ENCODE data around the gene DNAJC12.
A peak's percentile ranks its signal among the peaks of the same experiment; 100 is the strongest.
"Not testable (repeated sequence)": the region's sequence is repeated elsewhere in the genome, so short reads cannot be mapped to it uniquely, and the experiment has no call there.

Gene DNAJC12

DNA sequence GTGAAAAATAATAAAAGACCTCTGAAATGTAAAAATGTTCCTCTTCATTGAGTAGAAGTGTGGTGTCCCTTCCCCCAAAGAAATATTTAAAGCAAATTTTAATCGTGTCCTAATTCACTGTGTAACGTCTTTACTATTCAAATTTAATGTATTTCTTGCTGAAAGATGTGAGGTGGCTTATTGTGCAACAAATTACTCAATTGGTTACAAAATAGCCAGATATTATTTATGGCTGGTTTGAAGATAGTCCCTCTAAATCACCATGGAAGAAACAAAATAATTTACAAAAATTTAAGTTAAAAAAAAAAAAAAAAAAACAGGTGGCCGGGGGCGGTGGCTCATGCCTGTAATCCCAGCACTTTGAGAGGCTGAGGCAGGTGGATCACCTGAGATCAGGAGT lies 43.7 kb downstream of the DNAJC12 start:
- DNase-seq (ENCODE audit: low read depth in 1 of 2, low spot score in 1 of 2): no peak

GRCh38 chr10:67793313-67793712 lies 44.7 kb downstream of the DNAJC12 start:
- no peak for DNase-seq (ENCODE audit: low read depth in 1 of 2, low spot score in 1 of 2)

DNA sequence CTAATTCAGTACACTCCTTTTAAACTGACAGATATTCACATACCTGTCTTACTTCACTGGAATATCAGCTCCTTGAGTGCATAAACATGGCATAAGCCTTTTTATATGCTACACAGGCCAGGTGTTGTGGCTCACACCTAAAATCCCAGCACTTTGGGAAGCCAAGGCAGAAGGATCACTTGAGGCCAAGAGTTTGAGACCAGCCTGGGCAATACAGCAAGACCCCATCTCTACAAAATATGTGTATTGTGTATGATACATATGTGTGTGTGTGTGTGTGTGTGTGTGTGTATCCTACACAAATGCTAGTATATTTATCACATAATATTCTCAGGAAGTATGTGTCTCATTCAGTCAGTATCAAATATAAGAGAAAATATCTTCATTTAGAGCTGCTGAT lies 45.3 kb downstream of the DNAJC12 start:
- DNase-seq (ENCODE audit: low read depth in 1 of 2, low spot score in 1 of 2): no peak

GRCh38 chr10:67790534-67791408 lies 47.2 kb downstream of the DNAJC12 start:
- no peak for DNase-seq (ENCODE audit: low read depth in 1 of 2, low spot score in 1 of 2)

DNA sequence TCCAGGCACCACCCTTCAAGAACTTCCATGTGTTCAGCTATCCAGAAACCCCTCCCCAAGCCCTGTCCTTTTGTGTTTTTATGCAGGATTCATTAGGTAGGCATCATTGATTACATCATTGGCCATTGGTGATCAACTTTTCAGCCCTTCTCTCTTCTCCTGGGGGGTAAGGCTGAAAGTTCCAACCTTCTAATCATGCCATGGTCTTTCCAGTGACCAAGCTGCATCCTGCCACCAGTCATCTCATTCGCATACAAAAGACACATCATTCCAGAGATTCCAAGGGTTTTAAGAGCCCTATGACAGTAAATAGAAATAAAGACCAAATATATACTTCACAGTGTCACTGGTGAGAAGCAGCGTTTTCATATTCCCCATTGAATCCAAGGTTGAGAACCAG lies 48.2 kb downstream of the DNAJC12 start:
- no peak for DNase-seq (ENCODE audit: low read depth in 1 of 2, low spot score in 1 of 2)

DNA sequence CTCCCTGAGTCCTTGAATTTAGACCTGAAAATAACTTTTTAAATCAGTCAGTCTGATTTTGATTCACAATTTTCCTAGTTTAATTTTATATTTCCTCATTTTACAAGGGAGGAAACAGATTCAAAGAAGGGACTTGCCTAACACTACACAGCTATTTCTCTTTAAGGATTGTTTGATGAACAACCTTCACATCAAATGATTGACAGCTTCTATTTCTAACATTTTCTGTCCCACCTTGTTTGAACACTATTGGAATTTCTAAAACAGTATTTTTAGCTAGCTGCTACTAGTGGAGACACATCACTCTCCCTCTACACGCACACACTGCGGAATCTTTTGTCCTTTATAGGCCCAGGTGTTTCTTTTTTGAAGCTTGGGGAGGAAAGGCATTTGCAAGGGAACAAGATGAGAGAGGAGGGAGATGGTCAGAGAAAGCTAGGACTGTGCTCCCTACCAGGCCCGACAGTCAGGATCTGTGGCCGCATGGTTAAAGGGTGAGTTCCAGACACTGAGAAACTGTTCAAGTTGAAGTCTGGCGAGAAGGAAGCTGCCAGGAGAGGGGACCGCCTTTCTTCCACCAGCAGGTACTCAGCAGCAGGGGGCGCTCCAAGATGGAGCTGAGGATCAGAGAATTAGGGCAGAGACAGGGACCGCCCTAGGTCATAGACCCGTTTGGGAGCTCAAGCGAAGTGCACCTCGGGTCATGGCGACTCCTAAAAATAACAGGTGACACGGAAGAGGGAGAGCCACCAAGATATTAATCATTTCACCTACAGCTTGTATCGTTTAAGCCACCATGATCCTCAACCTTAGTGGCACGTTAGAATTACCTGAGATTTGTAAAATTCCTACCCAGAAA lies 49.7 kb downstream of the DNAJC12 start:
- DNase-seq (ENCODE audit: low read depth in 1 of 2, low spot score in 1 of 2): peak; percentile 41 to 60

DNA sequence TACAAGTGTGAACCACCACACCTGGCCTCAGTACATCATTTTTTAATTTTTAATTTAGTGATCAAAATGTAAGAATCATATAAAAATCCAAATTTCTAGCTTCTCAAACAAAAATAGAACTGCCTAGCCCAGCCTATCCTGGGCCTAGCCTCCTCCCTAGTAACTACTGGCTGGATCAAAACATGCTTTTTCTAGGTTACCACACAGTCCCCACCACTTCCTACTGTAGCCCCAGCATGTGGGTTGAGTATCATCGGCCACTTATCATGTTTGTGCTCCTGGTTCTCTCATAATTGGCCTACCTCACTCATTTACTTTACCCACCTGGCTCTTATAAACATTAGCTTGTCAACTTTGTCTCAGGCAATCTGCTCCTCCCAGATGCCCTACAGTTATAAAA lies 52.9 kb downstream of the DNAJC12 start:
- no peak for DNase-seq (ENCODE audit: low read depth in 1 of 2, low spot score in 1 of 2)

GRCh38 chr10:67784474-67784873 lies 53.5 kb downstream of the DNAJC12 start:
- DNase-seq (ENCODE audit: low read depth in 1 of 2, low spot score in 1 of 2): no peak

- no peak for DNase-seq (ENCODE audit: low read depth in 1 of 2, low spot score in 1 of 2)
These were observed 54.2 kb downstream of the DNAJC12 start for GRCh38 chr10:67783606-67784294.

DNA sequence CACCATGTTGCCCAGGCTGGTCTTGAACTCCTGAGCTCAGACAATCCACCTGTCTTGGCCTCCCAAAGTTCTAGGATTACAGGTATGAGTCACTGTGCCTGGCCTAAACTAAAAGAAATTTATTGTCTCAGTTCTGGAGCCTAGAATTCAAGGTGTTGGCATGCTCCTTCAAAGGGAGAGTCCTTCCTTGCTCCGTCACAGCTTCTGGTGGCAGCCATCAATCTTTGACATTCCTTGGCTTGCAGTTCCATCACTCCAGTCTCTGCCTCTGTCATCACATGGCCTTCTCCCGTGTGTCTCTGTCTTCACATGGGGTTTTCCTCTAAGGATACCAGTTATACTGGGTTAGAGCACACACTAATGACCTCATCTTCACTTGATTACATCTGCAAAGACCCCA lies 55.5 kb downstream of the DNAJC12 start:
- DNase-seq (ENCODE audit: low read depth in 1 of 2, low spot score in 1 of 2): no peak

DNA sequence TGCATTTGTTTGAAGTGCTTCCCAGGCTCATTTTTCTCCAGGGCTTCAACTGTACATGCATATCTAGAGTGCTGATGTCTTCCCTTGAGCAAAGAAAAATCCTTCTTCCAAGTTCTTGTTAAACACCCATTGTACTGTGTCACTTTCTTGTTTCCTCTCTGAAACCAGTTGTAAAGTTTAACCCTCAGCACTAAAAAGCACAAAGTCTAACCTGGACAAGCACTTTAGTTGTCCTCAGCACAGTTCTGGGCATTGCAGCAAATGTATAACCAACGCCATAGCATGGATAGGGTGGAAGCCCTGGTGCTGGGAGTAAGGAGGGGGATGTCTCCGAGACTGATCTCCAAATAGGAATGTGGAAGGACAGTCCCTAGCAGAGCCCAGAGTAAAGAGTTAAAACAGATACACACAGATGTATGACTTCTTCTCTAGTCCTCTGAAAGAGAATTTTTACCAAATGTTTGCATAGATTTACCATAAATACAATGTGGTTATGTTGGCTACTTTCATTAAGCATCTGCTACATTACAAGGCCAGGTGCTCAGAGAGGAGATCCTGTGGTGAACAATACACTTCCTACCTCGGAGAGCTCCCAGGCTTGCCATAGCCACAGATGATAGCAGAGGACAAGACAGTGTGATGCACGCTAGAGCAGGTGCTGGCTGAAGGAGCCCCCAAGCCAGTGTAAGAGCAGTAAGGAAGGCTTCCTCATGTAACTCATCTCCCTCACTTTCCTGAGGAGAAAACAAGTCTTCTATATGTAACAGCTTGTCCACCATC lies 57.0 kb downstream of the DNAJC12 start:
- no peak for DNase-seq (ENCODE audit: low read depth in 1 of 2, low spot score in 1 of 2)

- not testable (repeated sequence) for DNase-seq (ENCODE audit: low read depth in 1 of 2, low spot score in 1 of 2)
These were observed 57.8 kb downstream of the DNAJC12 start for GRCh38 chr10:67780204-67780621.

GRCh38 chr10:67779465-67780203 lies 58.4 kb downstream of the DNAJC12 start:
- DNase-seq (ENCODE audit: low read depth in 1 of 2, low spot score in 1 of 2): peak in 1 of 2 donors; percentile 48

- DNase-seq (ENCODE audit: low read depth in 1 of 2, low spot score in 1 of 2): no peak
These were observed 61.6 kb downstream of the DNAJC12 start for GRCh38 chr10:67776371-67776770.

DNA sequence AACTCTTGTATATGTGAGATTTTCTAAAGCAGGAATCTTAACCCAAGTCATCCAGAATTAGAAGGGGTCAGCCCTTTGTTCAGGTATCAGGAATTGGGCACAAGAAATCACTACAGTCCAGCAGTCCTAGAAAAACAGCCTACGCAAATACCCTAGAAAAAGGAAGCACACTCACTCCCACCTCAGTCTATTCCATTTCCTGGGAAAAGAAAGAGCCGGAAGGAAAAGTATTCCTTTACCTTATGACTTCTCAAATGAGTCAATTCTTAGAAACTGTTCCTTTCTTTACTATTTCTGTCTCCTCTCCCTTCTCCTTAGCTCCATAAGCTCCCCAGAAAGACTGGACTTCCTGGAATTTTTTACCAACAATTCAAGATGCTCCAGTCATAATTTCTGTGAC lies 62.7 kb downstream of the DNAJC12 start:
- no peak for DNase-seq (ENCODE audit: low read depth in 1 of 2, low spot score in 1 of 2)

- DNase-seq (ENCODE audit: low read depth in 1 of 2, low spot score in 1 of 2): no peak
These were observed 65.0 kb downstream of the DNAJC12 start for GRCh38 chr10:67772894-67773511.

DNA sequence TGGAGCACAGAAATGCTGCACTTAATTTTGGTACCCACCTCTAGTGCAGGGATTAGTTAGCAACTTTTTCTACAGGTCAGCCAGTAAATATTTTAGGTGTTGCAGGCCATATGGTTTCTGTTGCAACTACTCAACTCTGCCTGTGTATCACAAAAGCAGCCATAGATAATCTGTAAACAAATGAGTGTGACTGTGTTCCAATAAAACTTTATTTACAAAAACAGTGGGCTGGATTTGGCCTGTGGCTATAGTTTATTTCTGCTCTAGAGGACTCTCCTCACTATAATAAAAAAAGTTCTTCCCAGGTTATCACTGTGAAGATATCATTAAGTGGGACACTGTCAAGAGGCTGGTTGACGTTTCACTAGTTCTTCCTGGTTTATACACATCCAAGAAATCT lies 65.8 kb downstream of the DNAJC12 start:
- no peak for DNase-seq (ENCODE audit: low read depth in 1 of 2, low spot score in 1 of 2)

- no peak for DNase-seq (ENCODE audit: low read depth in 1 of 2, low spot score in 1 of 2)
These were observed 66.8 kb downstream of the DNAJC12 start for GRCh38 chr10:67771200-67771599.

DNA sequence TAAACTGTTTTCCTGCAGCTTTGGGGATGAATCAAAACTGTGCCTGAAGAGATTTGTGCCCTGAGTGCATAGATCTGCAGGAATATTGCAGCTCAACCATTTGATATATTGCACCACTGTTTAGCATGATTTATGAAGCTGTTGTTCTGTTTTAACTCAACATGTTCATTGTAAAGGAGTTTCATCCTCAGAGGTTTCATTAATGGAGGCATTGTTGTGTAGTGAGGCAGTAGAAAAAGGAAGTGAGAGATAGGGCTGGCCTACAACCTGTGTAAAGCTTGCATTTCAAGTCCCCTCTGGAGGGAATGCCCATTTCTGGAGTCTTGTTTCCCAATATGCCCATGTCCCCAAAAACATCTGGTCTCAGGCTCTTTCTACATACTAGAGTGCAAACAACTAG lies 67.5 kb downstream of the DNAJC12 start:
- DNase-seq (ENCODE audit: low read depth in 1 of 2, low spot score in 1 of 2): no peak

- no peak for DNase-seq (ENCODE audit: low read depth in 1 of 2, low spot score in 1 of 2)
These were observed 70.7 kb downstream of the DNAJC12 start for GRCh38 chr10:67767244-67767643.
